ENCODE data around the gene BRCA1. TPM values are rescaled to one million over a fixed set of nuclear protein-coding genes. Genes with fewer than 3 reads are reported as not detected.
"Not testable (repeated sequence)": the region's sequence is repeated elsewhere in the genome, so short reads cannot be mapped to it uniquely, and the experiment has no call there.

Gene BRCA1
- total and polyA plus RNA-seq, 4 experiments from 2014 or later = 1.1 to 6.0 (median 3.0) TPM

DNA sequence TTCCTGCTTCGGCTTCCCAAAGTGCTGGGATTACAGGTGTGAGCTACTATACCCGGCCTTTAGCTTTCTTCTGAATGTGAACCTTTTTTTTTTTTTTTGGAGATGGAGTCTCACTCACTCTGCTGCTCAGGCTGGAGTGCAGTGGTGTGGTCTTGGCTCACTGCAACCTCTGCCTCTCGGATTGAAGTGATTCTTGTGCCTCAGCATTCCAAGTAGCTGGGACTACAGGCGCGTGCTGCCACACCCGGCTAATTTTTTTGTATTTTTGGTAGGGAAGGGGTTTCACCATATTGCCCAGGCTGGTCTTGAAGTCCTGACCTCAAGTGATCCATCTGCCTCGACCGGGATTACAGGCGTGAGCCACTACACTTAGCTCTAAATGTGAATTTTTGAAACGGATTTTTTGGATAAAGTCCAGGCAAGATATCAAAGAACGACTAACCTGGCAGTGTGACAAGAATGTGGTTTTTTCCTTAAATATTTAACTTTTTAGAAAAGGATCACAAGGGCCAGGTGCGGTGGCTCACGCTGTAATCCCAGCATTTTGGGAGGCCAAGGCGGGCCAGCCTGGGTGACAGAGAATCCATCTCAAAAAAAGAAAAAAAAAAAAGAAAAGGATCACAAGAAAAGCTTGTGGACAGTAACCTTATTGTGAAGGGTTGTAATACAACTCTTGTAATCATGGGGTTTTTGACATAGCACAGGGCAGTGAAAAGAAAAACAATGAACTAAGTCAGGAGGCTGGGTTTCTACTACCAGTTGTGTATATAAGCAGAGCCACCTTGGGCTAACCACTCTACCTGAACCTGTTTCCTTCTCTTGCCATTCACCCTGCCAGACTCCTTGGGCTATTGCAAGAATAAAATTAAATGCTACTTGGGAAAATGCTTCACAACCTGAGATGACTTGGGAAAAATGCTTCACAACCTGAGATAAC, 6.2 kb downstream of the BRCA1 start:
- no peak overlapping the region for H3K4me3 ChIP-seq (ENCODE audit: low read length in 2 of 2)
- Mint-ChIP-seq H3K27me3 (no peaks in the 10 kb centered on the region), H3K4me3 (no peak overlapping the region), H3K4me1 (peaks cover 0 to 2% (median 0%) of the 10 kb centered on the region in 4 donors), H3K9me3 (no peaks in the 10 kb centered on the region), H3K36me3 (no peaks in the 10 kb centered on the region), H3K27ac (no peak overlapping the region)
- intact Hi-C loops (cut with micrococcal nuclease) = no loop called here
- no peaks in the 10 kb centered on the region for H3K9me3 ChIP-seq (ENCODE audit: control insufficient read depth in 1 of 2, low read length in 2 of 2)
- ChIA-PET CTCF (ENCODE audit: partially characterized antibody) (no interaction called here), POLR2A (ENCODE audit: partially characterized antibody) (no interaction called here)
- H3K4me1 ChIP-seq (ENCODE audit: insufficient read depth, low read length) = no peaks in the 10 kb centered on the region
- no peak overlapping the region for H3K27ac ChIP-seq (ENCODE audit: low read depth, low read length)
- H3K36me3 ChIP-seq (ENCODE audit: insufficient read depth, low read length) = no peaks in the 10 kb centered on the region
- no peak for DNase-seq
- H3K27me3 ChIP-seq (ENCODE audit: insufficient read depth, low read length) = no peaks in the 10 kb centered on the region

GRCh38 chr17:43114151-43114552, 11.0 kb downstream of the BRCA1 start:
- H3K4me3 Mint-ChIP-seq = no peak overlapping the region
- Histone ChIP-seq H3K27ac (ENCODE audit: low read depth, low read length) (no peak overlapping the region), H3K4me1 (ENCODE audit: insufficient read depth, low read length) (no peaks in the 10 kb centered on the region), H3K36me3 (ENCODE audit: insufficient read depth, low read length) (no peaks in the 10 kb centered on the region), H3K9me3 (ENCODE audit: control insufficient read depth in 1 of 2, low read length in 2 of 2) (no peaks in the 10 kb centered on the region), H3K4me3 (ENCODE audit: low read length in 2 of 2) (no peak overlapping the region), H3K27me3 (ENCODE audit: insufficient read depth, low read length) (no peaks in the 10 kb centered on the region)
- ChIA-PET CTCF (ENCODE audit: partially characterized antibody) (interaction anchor here (0.7 kb wide), 1 partner anchor 12 kb away, joined by 3 read pairs; no protein-coding TSS in a partner anchor), POLR2A (ENCODE audit: partially characterized antibody) (no interaction called here)
- H3K9me3 Mint-ChIP-seq = peaks cover 0 to 2% (median 0%) of the 10 kb centered on the region in 8 donors
- no peaks in the 10 kb centered on the region for H3K36me3 Mint-ChIP-seq
- no peaks in the 10 kb centered on the region for H3K27me3 Mint-ChIP-seq
- H3K27ac Mint-ChIP-seq = no peak overlapping the region
- H3K4me1 Mint-ChIP-seq = no peaks in the 10 kb centered on the region
- intact Hi-C loops (cut with micrococcal nuclease) = no loop called here
- DNase-seq = no peak

DNA sequence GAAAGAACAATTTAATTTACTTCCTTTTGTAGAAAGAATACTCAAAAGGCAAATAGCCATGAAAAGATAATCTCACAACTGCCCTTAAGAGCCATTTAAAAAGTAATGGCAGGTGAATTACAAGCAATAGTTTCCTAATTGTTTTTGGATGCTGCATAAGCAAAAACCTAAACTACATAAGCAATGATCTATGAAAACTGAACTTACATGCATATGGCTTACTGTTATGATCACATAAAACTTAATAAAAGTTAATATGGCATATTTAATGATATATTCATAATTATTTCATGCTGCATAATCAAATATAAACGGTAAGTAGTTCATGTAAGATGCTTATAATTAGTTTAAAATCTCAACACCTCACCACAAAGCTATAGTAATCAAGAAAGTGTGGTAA, 18.6 kb downstream of the BRCA1 start:
- CTCF ChIA-PET (ENCODE audit: partially characterized antibody) = no interaction called here

DNA sequence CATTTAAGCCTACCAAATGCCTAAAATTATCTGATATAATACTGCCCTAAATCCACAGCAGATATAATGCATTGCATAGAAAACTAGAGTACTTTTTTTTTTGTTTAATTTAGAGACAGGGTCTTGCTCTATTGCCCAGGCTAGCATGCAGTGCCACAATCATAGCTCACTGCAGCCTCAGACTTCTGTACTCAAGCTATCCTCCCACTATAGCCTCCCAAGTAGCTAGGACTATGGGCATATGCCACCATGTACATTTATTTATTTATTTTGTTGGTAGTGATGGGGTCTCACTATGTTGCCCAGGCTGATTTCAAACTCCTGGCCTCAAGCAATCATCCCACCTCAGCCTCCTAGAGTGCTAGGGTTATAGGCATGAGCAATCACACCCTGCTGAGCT, 20.0 kb downstream of the BRCA1 start:
- Mint-ChIP-seq H3K4me1 (no peaks in the 10 kb centered on the region), H3K27me3 (no peaks in the 10 kb centered on the region), H3K36me3 (peaks cover 0 to 4% of the 10 kb centered on the region in 2 donors), H3K9me3 (peaks cover 0 to 2% (median 0%) of the 10 kb centered on the region in 8 donors), H3K27ac (no peak overlapping the region), H3K4me3 (no peak overlapping the region)
- Histone ChIP-seq H3K9me3 (ENCODE audit: control insufficient read depth in 1 of 2, low read length in 2 of 2) (no peaks in the 10 kb centered on the region), H3K4me3 (ENCODE audit: low read length in 2 of 2) (no peak overlapping the region), H3K27ac (ENCODE audit: low read depth, low read length) (no peak overlapping the region), H3K27me3 (ENCODE audit: insufficient read depth, low read length) (no peaks in the 10 kb centered on the region), H3K4me1 (ENCODE audit: insufficient read depth, low read length) (no peaks in the 10 kb centered on the region), H3K36me3 (ENCODE audit: insufficient read depth, low read length) (no peaks in the 10 kb centered on the region)
- intact Hi-C loops (cut with micrococcal nuclease) = no loop called here
- DNase-seq = no peak
- POLR2A ChIA-PET (ENCODE audit: partially characterized antibody) = no interaction called here
- CTCF ChIA-PET (ENCODE audit: partially characterized antibody) = no interaction called here

More for the DNA sequence above, 18.6 kb downstream of the BRCA1 start:
- Mint-ChIP-seq H3K27me3 (no peaks in the 10 kb centered on the region), H3K4me1 (no peaks in the 10 kb centered on the region), H3K4me3 (no peak overlapping the region), H3K27ac (no peak overlapping the region), H3K36me3 (peaks cover 0 to 4% of the 10 kb centered on the region in 2 donors), H3K9me3 (peaks cover 0 to 2% (median 0%) of the 10 kb centered on the region in 8 donors)
- Histone ChIP-seq H3K4me3 (ENCODE audit: low read length in 2 of 2) (no peak overlapping the region), H3K27me3 (ENCODE audit: insufficient read depth, low read length) (no peaks in the 10 kb centered on the region), H3K4me1 (ENCODE audit: insufficient read depth, low read length) (no peaks in the 10 kb centered on the region), H3K27ac (ENCODE audit: low read depth, low read length) (no peak overlapping the region), H3K9me3 (ENCODE audit: control insufficient read depth in 1 of 2, low read length in 2 of 2) (no peaks in the 10 kb centered on the region), H3K36me3 (ENCODE audit: insufficient read depth, low read length) (no peaks in the 10 kb centered on the region)
- no peak for DNase-seq
- POLR2A ChIA-PET (ENCODE audit: partially characterized antibody) = no interaction called here
- intact Hi-C loops (cut with micrococcal nuclease) = no loop called here

DNA sequence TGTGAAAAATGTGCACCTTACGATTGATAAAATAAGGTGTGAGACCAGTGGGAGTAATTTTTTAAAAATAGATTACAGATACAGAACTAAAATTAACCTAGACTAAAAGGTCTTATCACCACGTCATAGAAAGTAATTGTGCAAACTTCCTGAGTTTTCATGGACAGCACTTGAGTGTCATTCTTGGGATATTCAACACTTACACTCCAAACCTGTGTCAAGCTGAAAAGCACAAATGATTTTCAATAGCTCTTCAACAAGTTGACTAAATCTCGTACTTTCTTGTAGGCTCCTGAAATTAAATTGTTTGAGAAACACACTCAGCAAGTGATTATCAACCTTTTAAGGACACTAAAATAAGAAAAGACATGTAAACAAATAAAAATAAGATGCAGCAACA, 20.5 kb downstream of the BRCA1 start:
- no peaks in the 10 kb centered on the region for H3K36me3 ChIP-seq (ENCODE audit: insufficient read depth, low read length)
- intact Hi-C loops (cut with micrococcal nuclease) = no loop called here
- no peaks in the 10 kb centered on the region for H3K4me1 Mint-ChIP-seq

GRCh38 chr17:43095364-43095763, 29.8 kb downstream of the BRCA1 start:
- H3K27me3 Mint-ChIP-seq; POLR2A ChIA-PET (ENCODE audit: partially characterized antibody); H3K4me3 Mint-ChIP-seq; H3K4me1 ChIP-seq (ENCODE audit: insufficient read depth, low read length); H3K27me3 ChIP-seq (ENCODE audit: insufficient read depth, low read length); H3K27ac ChIP-seq (ENCODE audit: low read depth, low read length); H3K4me1 Mint-ChIP-seq; DNase-seq; CTCF ChIA-PET (ENCODE audit: partially characterized antibody); intact Hi-C loops (cut with micrococcal nuclease); H3K36me3 Mint-ChIP-seq; H3K27ac Mint-ChIP-seq; H3K9me3 Mint-ChIP-seq; H3K36me3 ChIP-seq (ENCODE audit: insufficient read depth, low read length); H3K9me3 ChIP-seq (ENCODE audit: control insufficient read depth in 1 of 2, low read length in 2 of 2); H3K4me3 ChIP-seq (ENCODE audit: low read length in 2 of 2): not testable (repeated sequence)

More for the DNA sequence above, 20.5 kb downstream of the BRCA1 start:
- Mint-ChIP-seq H3K9me3 (no peaks in the 10 kb centered on the region), H3K27ac (no peak overlapping the region), H3K4me3 (no peak overlapping the region), H3K36me3 (peaks cover 0 to 4% of the 10 kb centered on the region in 2 donors), H3K27me3 (no peaks in the 10 kb centered on the region)
- POLR2A ChIA-PET (ENCODE audit: partially characterized antibody) = no interaction called here
- Histone ChIP-seq H3K4me1 (ENCODE audit: insufficient read depth, low read length) (no peaks in the 10 kb centered on the region), H3K27ac (ENCODE audit: low read depth, low read length) (no peak overlapping the region), H3K27me3 (ENCODE audit: insufficient read depth, low read length) (no peaks in the 10 kb centered on the region), H3K4me3 (ENCODE audit: low read length in 2 of 2) (no peak overlapping the region), H3K9me3 (ENCODE audit: control insufficient read depth in 1 of 2, low read length in 2 of 2) (no peaks in the 10 kb centered on the region)
- no peak for DNase-seq
- CTCF ChIA-PET (ENCODE audit: partially characterized antibody) = no interaction called here

DNA sequence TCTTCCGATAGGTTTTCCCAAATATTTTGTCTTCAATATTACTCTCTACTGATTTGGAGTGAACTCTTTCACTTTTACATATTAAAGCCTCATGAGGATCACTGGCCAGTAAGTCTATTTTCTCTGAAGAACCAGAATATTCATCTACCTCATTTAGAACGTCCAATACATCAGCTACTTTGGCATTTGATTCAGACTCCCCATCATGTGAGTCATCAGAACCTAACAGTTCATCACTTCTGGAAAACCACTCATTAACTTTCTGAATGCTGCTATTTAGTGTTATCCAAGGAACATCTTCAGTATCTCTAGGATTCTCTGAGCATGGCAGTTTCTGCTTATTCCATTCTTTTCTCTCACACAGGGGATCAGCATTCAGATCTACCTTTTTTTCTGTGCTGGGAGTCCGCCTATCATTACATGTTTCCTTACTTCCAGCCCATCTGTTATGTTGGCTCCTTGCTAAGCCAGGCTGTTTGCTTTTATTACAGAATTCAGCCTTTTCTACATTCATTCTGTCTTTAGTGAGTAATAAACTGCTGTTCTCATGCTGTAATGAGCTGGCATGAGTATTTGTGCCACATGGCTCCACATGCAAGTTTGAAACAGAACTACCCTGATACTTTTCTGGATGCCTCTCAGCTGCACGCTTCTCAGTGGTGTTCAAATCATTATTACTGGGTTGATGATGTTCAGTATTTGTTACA, 30.9 kb downstream of the BRCA1 start:
- H3K4me1 Mint-ChIP-seq = no peaks in the 10 kb centered on the region
- no peaks in the 10 kb centered on the region for H3K27me3 Mint-ChIP-seq
- H3K4me1 ChIP-seq (ENCODE audit: insufficient read depth, low read length) = no peaks in the 10 kb centered on the region
- intact Hi-C loops (cut with micrococcal nuclease) = no loop called here
- H3K27ac Mint-ChIP-seq = peak overlapping the region in 1 of 7 donors; percentile 53
- ChIA-PET CTCF (ENCODE audit: partially characterized antibody) (no interaction called here), POLR2A (ENCODE audit: partially characterized antibody) (no interaction called here)
- no peaks in the 10 kb centered on the region for H3K36me3 Mint-ChIP-seq
- no peaks in the 10 kb centered on the region for H3K27me3 ChIP-seq (ENCODE audit: insufficient read depth, low read length)
- H3K36me3 ChIP-seq (ENCODE audit: insufficient read depth, low read length) = no peaks in the 10 kb centered on the region
- H3K4me3 ChIP-seq (ENCODE audit: low read length in 2 of 2) = no peak overlapping the region
- no peak overlapping the region for H3K27ac ChIP-seq (ENCODE audit: low read depth, low read length)
- no peak for DNase-seq
- H3K9me3 ChIP-seq (ENCODE audit: control insufficient read depth in 1 of 2, low read length in 2 of 2) = no peaks in the 10 kb centered on the region
- H3K9me3 Mint-ChIP-seq = no peaks in the 10 kb centered on the region
- no peak overlapping the region for H3K4me3 Mint-ChIP-seq

Data from CD4-positive, alpha-beta memory T cell (primary cell).